Measurements from ENCODE around the gene KIF21A.

KIF21A gene

GRCh38 chr12:39435531-39435930 lies 7.4 kb downstream of the KIF21A start:
- no peak for DNase-seq

GRCh38 chr12:39431797-39432196 lies 11.1 kb downstream of the KIF21A start:
- DNase-seq, result no peak

GRCh38 chr12:39431002-39431796 lies 11.7 kb downstream of the KIF21A start:
- DNase-seq, result no peak

DNA sequence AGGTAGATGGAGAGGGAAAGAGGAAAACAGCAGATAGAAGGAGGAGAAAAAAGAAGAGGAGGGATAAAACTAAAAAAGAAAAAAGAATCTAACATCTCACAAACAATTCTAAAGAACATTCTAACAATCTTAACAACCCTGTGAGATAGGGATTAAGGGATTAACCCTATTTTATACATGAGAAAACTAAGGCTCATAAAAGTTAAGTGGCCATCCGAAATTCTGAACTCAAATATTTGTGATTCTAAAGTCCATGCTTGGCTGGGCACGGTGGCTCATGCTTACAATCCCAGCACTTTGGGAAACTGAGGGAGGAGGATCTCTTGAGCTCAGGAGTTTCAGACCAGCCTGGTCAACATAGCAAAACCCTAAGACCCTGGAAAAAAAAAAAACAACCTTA lies 13.1 kb downstream of the KIF21A start:
- no peak for DNase-seq

GRCh38 chr12:39427360-39427808 lies 15.5 kb downstream of the KIF21A start:
- no peak for DNase-seq

DNA sequence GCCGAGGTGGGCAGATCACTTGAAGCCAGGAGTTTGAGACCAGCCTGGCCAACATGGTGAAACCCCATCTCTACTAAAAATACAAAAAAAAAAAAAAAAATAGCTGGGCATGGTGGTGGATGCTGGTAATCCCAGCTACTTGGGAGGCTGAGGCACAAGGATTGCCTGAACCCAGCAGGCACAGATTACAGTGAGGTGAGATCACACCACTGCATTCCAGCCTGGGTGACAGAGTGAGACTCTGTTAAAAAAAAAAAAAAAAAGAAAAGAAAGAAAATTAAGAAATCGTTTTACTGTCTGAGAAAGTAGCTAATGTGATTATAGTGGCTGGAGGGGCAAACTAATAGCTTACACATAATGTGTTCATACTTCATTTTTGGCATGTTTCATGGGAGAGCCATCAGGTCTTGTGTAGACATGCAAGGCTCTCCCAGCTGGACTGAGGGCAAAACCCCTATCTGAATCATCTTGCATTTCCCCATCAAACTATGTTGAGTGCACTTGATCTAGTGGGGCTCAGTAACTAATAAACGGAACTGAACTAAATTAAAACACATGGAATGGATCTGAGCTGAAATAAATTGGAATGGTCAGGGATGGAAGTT lies 16.2 kb downstream of the KIF21A start:
- DNase-seq, result no peak

GRCh38 chr12:39420043-39420442 lies 22.9 kb downstream of the KIF21A start:
- DNase-seq, result no peak

GRCh38 chr12:39419471-39419870 lies 23.4 kb downstream of the KIF21A start:
- no peak for DNase-seq

- no peak for DNase-seq
These were observed 25.0 kb downstream of the KIF21A start for GRCh38 chr12:39417916-39418315.

DNA sequence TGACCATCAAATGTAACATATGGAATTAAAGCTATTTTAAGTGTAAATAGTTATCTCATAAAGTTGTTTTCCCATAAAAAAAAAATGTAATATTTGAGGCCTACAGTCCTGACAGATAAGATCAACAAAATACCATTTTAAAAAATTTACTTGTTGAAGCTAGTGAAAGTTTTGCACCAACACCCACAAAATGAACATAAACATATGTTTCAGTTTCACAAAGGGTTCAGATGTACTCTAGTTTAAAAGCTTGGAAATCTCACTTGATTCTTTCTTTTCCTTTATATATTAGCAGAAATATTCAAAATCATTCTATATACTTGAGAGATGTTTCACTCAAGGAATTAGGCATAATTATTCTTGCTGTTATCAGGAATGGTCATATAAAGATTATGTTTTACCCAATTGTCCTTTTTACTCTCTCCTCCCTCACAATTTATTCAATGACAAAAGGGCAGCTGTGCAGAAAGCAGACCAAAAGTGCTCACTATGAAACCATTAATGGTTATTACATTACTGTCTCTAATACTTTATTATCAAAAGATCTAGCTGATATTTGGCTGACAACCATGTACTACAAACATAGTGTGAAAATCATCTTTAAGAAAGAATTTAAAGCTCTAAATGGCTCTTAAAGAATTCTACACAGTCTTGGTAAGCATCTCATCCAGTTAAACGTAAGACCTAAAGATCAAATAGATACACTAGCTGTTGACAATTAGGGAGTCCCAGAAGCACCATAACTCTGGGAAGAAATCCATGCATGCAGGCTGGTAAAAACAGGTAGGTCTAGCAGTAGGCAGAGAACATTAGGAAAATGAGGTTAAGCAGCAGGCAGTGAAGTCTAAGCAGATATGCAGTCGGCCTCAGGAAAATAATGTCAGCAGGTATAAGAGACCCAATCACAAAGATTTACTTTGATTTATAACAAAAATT lies 28.8 kb downstream of the KIF21A start:
- no peak for DNase-seq

- no peak for DNase-seq
These were observed 30.7 kb downstream of the KIF21A start for GRCh38 chr12:39412210-39412609.

DNA sequence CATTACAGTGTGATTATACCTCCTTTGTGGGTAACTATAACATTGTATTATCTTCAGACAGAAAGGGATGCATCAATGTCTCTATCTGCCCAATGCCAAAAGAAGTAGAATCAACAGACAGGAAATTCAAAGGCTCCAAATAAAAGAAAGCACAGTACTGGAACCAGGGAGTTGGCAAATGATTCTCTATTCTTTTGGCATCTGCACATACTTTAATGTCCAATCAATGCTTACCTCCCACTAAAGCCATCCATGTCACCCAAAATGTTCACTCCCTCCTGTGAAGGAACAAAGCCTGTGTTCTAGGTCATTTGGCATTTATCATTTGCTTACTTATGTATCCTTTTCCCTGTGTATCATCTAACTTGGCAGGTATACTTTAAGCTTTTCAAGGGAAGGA lies 36.7 kb downstream of the KIF21A start:
- DNase-seq, result no peak

GRCh38 chr12:39405580-39405979 lies 37.3 kb downstream of the KIF21A start:
- DNase-seq, result no peak

DNA sequence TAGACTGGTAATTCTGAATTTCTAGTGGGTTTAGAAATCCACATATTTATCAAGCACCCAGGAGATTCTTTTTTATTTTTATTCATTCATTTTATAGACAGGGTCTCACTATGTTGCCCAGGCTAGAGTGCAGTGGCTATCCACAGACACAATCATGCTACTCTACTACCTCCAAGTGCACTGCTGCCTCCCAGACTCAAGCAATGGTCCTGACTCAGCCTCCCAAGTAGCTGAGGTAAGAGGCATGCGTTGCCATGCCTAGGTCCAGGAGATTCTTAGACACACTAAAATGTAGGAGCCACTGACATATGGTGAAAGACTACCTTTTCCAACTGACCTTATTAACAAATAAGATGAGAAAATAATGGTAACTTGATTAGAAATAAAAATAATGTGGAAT lies 38.9 kb downstream of the KIF21A start:
- no peak for DNase-seq

GRCh38 chr12:39403376-39403775 lies 39.5 kb downstream of the KIF21A start:
- DNase-seq, result no peak

DNA sequence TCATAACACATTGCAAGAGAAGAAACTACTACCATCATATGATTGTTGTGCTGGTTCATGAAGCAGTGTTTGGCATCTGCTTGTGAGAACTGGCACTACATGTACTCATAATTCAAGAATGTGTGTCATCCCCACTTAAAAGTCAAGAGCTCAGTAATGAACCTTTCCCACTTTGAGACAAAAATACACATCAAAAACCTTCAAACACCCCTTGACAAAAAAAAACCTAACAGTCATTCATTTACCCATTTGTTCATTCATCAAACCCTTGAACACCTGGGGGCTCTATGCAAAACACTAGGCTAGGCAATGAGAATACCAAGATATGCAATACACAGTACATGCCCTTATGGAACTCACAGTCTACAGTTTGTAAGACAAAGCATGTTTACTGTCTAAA lies 40.0 kb downstream of the KIF21A start:
- no peak for DNase-seq

DNA sequence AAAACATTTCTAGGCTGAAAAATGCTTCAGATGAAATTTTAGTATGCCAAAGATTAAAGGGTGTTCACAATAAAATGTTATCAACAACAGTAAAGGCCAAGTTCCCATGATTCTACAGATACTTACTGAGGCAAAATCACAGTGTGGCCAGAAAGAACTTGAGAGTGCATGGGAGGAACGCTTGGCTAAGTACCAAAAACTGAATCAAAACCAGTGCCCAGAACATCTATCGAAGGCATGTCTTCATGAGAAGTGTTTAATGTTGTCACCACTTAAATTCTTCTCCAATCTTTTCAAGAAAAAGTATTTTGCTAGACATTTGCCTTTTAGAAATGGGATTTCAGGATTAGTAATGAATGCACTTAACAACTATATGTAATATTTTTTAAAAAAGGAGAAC lies 41.5 kb downstream of the KIF21A start:
- no peak for DNase-seq

DNA sequence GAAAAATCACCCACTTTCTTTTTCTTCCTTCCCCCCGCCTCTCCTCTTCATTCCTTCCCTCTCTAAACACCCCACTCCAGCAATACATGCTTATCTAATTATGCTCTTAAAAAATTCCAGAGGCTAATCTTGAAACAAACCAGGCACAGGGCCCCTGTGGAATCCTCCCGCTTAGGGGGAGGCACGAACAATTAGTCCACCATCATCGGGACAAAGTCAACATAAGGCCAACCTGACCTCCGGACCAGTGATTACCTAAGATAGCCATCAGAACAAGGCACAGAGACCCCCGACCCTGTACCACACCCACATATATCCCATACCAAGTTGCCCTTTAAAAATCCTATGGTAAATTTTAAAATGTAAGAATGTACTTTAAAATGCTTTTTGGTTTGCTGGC lies 47.1 kb downstream of the KIF21A start:
- DNase-seq, result no peak

DNA sequence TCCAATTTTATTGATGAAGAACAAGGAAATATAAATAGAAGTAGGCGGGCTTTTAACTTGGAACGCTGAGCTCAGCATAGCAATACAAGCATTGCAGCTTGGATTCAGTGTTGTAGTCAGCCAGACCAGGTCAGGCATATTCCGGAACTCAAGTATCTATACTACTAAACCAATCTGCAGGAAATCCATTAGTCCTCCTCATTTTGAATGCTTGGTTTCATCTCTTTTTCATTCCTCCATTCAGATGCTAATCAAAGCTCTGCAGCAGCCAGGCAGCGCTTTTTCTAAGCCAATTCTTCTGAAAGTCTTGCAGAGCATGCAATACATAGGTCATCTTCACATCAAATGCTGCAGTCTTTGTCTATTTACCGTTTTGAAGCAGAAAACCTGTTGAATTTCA lies 49.0 kb downstream of the KIF21A start:
- no peak for DNase-seq

- no peak for DNase-seq
These were observed 49.7 kb downstream of the KIF21A start for GRCh38 chr12:39393179-39393578.

DNA sequence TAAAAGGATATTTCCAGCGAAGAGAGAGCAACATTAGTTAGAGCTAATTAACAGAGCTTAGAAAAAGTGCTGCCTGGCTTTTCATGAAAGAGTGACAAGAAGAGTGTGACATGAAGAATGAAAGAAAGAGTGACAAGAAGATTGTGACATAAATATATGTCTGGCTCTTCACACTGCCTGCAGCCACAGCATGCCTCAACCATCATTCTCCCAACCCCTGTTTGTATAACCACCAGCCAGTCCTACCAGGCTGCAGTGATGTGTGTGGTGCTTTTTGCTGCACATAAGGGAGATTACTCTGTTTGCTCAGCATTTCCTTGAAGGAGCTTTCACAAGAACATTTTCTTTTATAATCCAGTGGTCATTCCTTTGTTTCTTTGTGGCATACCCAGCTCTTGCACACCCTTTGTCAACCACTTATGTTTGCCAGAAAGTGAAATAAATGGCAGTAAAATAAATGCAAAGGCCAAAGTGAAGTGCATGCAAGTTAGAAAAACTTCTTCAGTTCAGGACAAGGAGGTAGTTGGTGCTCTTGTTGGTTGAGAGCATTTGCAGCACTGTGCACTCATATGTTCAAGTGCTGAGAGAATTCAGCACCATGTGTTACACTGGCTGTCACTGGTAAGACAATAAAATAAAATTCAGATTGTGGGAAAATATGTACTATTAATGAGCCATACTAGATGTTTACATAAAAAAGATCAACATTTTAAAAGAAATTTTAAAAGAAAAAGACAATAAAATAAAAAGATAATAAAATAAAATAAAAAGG lies 50.6 kb downstream of the KIF21A start:
- DNase-seq, result no peak

GRCh38 chr12:39390752-39391151 lies 52.2 kb downstream of the KIF21A start:
- DNase-seq, result no peak
